OCI-LY7 (cell line): ENCODE measurements around the gene LPAR2.
"Not testable (repeated sequence)": the region's sequence is repeated elsewhere in the genome, so short reads cannot be mapped to it uniquely, and the experiment has no call there.

Experiments
- CTCF ChIP-seq: fragments of 200-600 bp; sonication (generic); conservative IDR thresholded peaks from 2 replicates; pipeline ENCODE4 v1.5.1; 2014; ENCODE audit warnings: mild to moderate bottlenecking, antibody characterized with exemption, low read length, moderate library complexity, mixed read lengths
- EZH2phosphoT487 ChIP-seq: fragments of 200-600 bp; sonication (generic); IDR thresholded peaks from 2 replicates; pipeline ENCODE4 v1.6.1; 2018; ENCODE audit warnings: low read depth, borderline replicate concordance, mild to moderate bottlenecking, mixed run types, antibody characterized with exemption, low read length, moderate library complexity, mixed read lengths

- not testable (repeated sequence) for TF ChIP-seq EZH2phosphoT487, CTCF
Measured at GRCh38 chr19:19606686-19607085, 21.3 kb downstream of the LPAR2 start.
